ENCODE results near the gene COPE. TPM values are rescaled to one million over a fixed set of nuclear protein-coding genes. Genes with fewer than 3 reads are reported as not detected.

The COPE gene
- total and polyA plus RNA-seq, 2 of the 4 experiments (the other 2 are of a cell fraction): 347 to 461 TPM

DNA sequence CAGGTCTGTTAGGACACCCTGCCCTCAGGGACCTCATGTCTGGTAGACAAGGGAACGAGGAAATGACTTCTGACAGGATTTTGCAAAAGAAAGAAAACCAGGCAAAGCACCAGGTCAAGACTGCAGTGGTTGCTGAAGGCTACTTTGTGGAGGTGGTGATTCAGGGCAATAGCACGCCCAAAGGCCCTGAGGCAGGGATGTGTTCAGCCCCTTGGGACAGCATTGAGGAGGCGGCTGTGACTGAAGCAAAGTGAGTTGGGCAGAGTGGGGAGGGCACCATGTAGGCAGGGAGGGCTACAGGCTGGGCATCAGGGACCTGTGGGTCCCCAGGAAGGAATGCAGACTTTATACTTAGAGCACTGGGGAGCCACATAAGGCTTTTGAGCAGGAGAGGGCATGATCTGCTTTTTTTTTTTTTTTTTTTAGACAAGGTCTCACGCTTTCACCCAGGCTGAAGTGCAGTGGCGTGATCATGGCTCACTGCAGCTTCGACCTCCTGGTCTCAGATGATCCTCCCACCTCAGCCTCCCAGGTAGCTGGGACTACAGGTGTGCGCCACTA lies 32.6 kb upstream of the COPE start:
- no peak overlapping the region for H3K4me2 ChIP-seq (ENCODE audit: low read depth, low read length)
- 71% methylated on average over 1 of the region's 7 CpGs; no CpG with 5 or more reads in 1 of the 2 experiments for WGBS, 2 experiments (ENCODE audit: extremely low coverage in 2 of 2, insufficient read length in 1 of 2)
- CTCF ChIA-PET: no interaction called here
- TF ChIP-seq RFX5 (IDR thresholded peaks at IDR 0.05; ENCODE audit: low read depth, low read length) (no peak), CTCF (conservative IDR thresholded peaks at IDR 0.05; ENCODE audit: low read depth, low read length) (no peak), CHD1 (IDR thresholded peaks at IDR 0.05; ENCODE audit: low read depth, low read length) (no peak), NFE2L2 (IDR thresholded peaks at IDR 0.05; ENCODE audit: low read depth, low read length) (no peak), MXI1 (IDR thresholded peaks at IDR 0.05; ENCODE audit: borderline replicate concordance, low read depth, low read length) (no peak), RAD21 (IDR thresholded peaks at IDR 0.05; ENCODE audit: low read length) (no peak), MAZ (IDR thresholded peaks at IDR 0.05; ENCODE audit: borderline replicate concordance, low read depth, low read length) (no peak), MAFK (IDR thresholded peaks at IDR 0.05; ENCODE audit: low read depth, low read length) (no peak), POLR2A (IDR thresholded peaks at IDR 0.05; ENCODE audit: low read depth, low read length) (no peak), BHLHE40 (IDR thresholded peaks at IDR 0.05; ENCODE audit: low read depth, low read length) (no peak), SMC3 (IDR thresholded peaks at IDR 0.05; ENCODE audit: low read depth, low read length) (no peak), FOS (IDR thresholded peaks at IDR 0.05; ENCODE audit: low read depth, low read length) (no peak), RCOR1 (IDR thresholded peaks at IDR 0.05; ENCODE audit: insufficient replicate concordance, low read length) (no peak)
- TF ChIP-seq, protein P1, sequence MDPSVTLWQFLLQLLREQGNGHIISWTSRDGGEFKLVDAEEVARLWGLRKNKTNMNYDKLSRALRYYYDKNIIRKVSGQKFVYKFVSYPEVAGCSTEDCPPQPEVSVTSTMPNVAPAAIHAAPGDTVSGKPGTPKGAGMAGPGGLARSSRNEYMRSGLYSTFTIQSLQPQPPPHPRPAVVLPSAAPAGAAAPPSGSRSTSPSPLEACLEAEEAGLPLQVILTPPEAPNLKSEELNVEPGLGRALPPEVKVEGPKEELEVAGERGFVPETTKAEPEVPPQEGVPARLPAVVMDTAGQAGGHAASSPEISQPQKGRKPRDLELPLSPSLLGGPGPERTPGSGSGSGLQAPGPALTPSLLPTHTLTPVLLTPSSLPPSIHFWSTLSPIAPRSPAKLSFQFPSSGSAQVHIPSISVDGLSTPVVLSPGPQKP (IDR thresholded peaks at IDR 0.05; ENCODE audit: borderline replicate concordance, low read depth, low read length): no peak
- TF ChIP-seq, protein P2, sequence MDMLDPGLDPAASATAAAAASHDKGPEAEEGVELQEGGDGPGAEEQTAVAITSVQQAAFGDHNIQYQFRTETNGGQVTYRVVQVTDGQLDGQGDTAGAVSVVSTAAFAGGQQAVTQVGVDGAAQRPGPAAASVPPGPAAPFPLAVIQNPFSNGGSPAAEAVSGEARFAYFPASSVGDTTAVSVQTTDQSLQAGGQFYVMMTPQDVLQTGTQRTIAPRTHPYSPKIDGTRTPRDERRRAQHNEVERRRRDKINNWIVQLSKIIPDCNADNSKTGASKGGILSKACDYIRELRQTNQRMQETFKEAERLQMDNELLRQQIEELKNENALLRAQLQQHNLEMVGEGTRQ (IDR thresholded peaks at IDR 0.05; ENCODE audit: low read depth, low read length): no peak
- DNase-seq (no peak), ATAC-seq (ENCODE audit: low read depth) (no peak; the same call in 1 of the 2 replicates)
- no peak overlapping the region for H3K4ac ChIP-seq (ENCODE audit: low read depth, low read length)
- H3K18ac ChIP-seq (ENCODE audit: low read depth, low read length): no peak overlapping the region
- intact Hi-C loops (cut with micrococcal nuclease) (no loop called here), dilution Hi-C loops (cut with HindIII; ENCODE audit: low sequenced_read_pairs, unreplicated experiment) (no loop called here), in situ Hi-C loops (cut with MboI; ENCODE audit: low sequenced_read_pairs) (no loop called here)
- H2AK9ac ChIP-seq (replicated peaks; ENCODE audit: low read depth, low read length, poor library complexity): peak overlapping the region; percentile 39
- H2AK5ac ChIP-seq (ENCODE audit: low read depth, low read length): no peak overlapping the region
- no peak overlapping the region for H2BK20ac ChIP-seq (ENCODE audit: low read depth, low read length)
- H3K4me3 ChIP-seq (ENCODE audit: insufficient read depth, low read depth, low read length): no peak overlapping the region
- no peaks in the 10 kb centered on the region; the same call in 1 of the 2 replicates for H4K20me1 ChIP-seq (ENCODE audit: insufficient read depth, low read length)
- H3K9me3 ChIP-seq (ENCODE audit: control insufficient read depth, insufficient read depth, low read length): no peaks in the 10 kb centered on the region
- peaks cover 1% of the 10 kb centered on the region; the same call in 1 of the 2 replicates for H3K36me3 ChIP-seq (ENCODE audit: control insufficient read depth, insufficient read depth, low read length)
- H4K5ac ChIP-seq (ENCODE audit: low read depth, low read length): no peak overlapping the region
- H4K8ac ChIP-seq (ENCODE audit: low read depth in 2 of 2, low read length in 2 of 2): no peak overlapping the region
- H3K9me1 ChIP-seq (ENCODE audit: insufficient read depth, low read length): peaks cover 3% of the 10 kb centered on the region; the same call in 1 of the 2 replicates
- no peaks in the 10 kb centered on the region for H3K79me1 ChIP-seq (ENCODE audit: low read depth in 1 of 2, low read length in 2 of 2)
- no peak overlapping the region for H3K27ac ChIP-seq (ENCODE audit: insufficient read depth, low read length)
- no peak overlapping the region for H3K23ac ChIP-seq (ENCODE audit: low read depth, low read length)
- H3K9ac ChIP-seq (ENCODE audit: low read depth, low read length): no peak overlapping the region
- H3K14ac ChIP-seq (replicated peaks; ENCODE audit: low read depth, low read length): no peak overlapping the region
- no peaks in the 10 kb centered on the region for H3K27me3 ChIP-seq (ENCODE audit: control insufficient read depth, insufficient read depth, low read length)
- H2AFZ ChIP-seq (replicated peaks; ENCODE audit: low read length, poor library complexity): no peak overlapping the region
- no TSS peak for BruUV-seq (replicated peaks)
- no peaks in the 10 kb centered on the region for H3K4me1 ChIP-seq (ENCODE audit: control insufficient read depth, insufficient read depth, low read length)
- POLR2A ChIA-PET (ENCODE audit: unreplicated experiment): no interaction called here
- H2BK15ac ChIP-seq (ENCODE audit: low read depth, low read length): no peak overlapping the region
- H4K91ac ChIP-seq (ENCODE audit: insufficient read depth, low read depth, low read length): no peak overlapping the region
- no peak overlapping the region for H2BK120ac ChIP-seq (ENCODE audit: low read depth, low read length)
- no peak overlapping the region for H2BK5ac ChIP-seq (ENCODE audit: low read depth, low read length, poor library complexity, severe bottlenecking)
- no peak overlapping the region for H3K56ac ChIP-seq (ENCODE audit: extremely low read depth, insufficient read depth, low read length)
